Dermis microvascular lymphatic vessel endothelial cell (primary cell): ENCODE measurements around the gene VAMP8. TPM values are rescaled to one million over a fixed set of nuclear protein-coding genes. Genes with fewer than 3 reads are reported as not detected.
"Not testable (repeated sequence)": the region's sequence is repeated elsewhere in the genome, so short reads cannot be mapped to it uniquely, and the experiment has no call there.

Experiments
- DNase-seq, 2 donors: peaks; one replicate each; pipeline versions ENCODE4 v3.0.0 to v3.0.0-alpha.2; 2010; ENCODE audit warnings: low read depth in 2 of 2
- total RNA-seq: library from RNA; depleted of rRNA; stranded (reverse); fragments of >200 nt; gene quantifications from 2 replicates; pipeline ENCODE4 v1.2.1, GENCODE V29; 2014

Gene VAMP8
- 2.8 and 5.9 TPM in 2 replicates for total RNA-seq

DNA sequence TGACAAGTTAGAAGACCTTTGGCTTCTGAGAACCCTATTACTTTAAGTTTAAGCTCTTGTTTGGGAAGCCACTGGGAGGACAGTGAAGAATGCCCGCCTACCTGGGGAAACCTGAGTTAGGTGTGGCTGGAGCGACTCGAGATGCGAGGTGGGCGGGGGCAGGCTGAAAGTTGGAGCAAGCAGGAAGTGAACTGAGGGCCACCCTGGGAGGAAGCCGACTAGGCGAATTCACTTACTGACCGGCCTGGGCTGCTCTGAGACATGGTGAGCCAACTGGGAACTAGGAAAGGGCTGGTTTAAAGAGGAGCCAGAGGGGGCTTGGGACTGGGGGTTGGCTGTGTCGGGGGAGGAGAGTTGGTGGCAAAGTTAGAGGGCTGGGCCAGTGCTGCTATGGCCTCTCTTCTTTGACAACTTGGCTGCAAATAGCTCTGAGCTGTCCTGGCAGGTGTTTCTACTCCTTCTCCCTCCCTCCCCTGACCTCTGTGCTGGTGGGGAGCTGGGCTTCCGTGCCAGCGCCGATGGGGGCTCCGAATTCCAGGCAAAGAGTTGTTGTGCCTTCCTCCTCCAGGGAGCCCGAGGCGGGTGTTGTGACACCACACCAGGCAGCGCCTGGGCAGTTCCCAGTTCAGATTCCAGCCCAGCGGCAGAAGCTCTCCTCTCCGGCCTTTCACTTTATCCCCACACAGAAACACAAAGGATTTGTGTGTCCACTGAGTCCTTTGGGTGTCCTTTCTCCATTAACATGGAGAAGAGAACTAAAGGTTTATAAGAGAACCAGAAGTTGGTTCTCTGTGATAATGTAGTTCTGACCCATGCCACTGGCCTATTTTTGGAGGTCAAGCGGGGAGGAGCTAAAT is at the start of gene VAMP8:
Gene VAMP8, plus strand, starts transcription at position 201 of the 857 bp plus-strand sequence. Its CDS starts 61 bp downstream, at position 262.
- no peak for DNase-seq

- no peak for DNase-seq
Observed at GRCh38 chr2:85527787-85528186, 49.6 kb upstream of the VAMP8 start.

DNA sequence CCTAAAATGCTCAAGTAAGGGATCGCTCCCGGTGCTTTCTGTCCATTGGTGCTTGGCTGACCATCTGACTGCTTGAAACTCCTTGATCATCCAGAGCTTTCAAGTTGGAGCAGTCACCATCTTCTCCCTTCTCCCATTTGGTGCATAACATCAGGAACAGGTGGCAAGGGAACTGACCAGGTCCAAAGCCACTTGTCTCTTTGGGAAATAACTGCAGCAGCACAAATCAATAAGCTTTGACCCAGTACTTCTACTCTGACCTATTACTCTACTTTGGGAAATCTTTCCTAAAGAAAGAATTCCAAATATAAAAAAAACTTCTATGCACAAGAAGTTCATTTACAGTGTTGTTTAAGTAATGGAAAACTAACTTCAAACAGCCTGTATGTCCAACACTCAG is 49.0 kb upstream of the VAMP8 start:
- DNase-seq: no peak

DNA sequence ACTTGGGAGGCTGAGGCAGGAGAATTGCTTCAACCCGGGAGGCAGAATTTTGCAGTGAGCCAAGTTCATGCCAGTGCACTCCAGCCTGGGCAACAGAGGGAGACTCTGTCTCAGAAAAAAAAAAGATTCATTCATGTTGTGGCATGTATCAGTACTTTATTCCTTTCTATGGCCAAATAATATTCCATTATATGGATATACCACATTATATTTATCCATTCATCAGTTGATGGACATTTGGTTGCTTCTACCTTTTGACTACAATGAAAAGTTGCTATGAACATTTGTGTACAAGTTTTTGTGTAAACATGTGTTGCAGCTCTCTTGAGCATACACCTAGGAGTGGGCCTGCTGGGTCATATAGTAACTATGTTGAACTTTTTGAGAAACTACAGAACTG is 47.6 kb upstream of the VAMP8 start:
- DNase-seq: no peak

DNA sequence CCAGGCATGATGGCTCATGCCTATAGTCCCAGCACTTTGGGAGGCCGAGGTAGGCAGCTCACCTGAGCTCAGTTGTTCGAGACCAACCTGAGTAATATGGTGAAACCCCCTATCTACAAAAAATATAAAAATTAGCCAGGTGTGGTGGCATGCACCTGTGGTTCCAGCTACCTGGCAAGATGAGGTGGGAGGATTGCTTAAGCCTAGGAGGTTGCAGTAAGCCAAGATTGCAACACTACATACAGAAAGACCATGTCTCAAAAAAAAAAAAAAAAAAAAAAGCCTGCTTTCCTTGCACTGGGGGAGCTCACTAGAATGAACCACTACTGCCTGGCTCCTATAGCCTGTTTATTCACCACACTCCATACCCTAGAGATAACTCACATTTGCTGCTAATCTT is 45.8 kb upstream of the VAMP8 start:
- no peak for DNase-seq

- DNase-seq: no peak
Observed at GRCh38 chr2:85534099-85534498, 43.3 kb upstream of the VAMP8 start.

- no peak for DNase-seq
Observed at GRCh38 chr2:85534881-85535280, 42.5 kb upstream of the VAMP8 start.

DNA sequence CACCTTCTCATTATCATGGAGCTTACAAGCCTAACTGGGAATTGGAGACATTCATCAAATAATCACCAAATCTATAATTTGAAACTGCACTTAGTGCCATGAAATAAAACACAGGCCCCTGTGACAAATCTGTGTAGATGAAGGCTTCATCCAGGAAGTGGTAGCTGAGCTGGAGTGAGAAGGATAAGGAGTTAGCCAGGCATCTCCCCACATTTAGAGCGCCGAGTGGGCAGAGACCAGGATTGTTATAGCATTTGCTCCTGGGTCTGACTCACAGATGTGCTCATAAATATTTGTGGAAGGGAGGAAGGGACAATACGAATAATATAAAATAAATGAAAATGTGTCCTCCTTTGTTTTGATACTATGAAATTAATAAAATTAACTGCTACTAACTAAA is 40.9 kb upstream of the VAMP8 start:
- DNase-seq: no peak

DNA sequence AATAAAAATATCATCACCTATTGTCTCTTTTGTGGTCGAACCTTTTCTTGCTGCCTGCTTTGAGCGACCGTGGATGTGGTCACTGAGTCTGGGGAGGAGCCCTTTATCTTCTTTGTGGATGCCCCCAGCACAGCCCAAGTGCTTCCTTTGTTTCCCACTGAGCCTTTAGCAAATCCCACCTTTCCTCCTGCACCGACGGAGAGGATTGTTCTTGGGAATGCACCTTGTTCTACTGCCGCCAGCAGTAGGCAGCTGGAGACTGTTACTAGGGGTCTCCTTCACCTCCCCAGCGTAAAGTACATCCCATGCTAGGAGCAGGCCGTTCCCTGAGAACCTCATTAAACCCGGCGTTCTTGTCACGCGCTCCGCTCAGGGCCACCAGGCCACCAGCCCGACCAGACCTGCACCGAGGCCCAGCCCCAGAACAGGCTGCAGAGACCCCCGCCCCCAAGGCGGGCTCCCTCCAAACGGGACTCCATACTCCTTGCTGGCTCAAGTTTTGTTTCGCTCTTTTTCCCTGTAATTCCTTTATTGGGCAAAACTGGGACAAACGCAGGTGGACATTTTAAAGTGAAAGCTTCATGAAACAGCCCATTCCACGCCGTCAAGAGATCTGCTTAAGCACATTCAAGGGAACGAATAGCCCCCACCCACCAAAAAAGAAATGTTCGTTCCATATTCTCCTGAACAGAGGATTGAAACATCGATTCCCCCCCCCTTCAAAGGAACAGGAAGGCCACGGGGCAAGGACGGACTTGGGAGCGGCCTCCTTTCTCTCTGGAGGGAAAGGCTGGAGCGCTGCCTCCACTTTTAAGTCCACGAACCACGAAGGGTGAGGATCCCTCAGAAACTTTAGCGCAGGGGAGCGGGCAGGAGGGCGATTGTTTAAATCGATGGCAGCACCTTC is 39.5 kb upstream of the VAMP8 start:
- peak in 1 of 2 donors; percentile 56 for DNase-seq

DNA sequence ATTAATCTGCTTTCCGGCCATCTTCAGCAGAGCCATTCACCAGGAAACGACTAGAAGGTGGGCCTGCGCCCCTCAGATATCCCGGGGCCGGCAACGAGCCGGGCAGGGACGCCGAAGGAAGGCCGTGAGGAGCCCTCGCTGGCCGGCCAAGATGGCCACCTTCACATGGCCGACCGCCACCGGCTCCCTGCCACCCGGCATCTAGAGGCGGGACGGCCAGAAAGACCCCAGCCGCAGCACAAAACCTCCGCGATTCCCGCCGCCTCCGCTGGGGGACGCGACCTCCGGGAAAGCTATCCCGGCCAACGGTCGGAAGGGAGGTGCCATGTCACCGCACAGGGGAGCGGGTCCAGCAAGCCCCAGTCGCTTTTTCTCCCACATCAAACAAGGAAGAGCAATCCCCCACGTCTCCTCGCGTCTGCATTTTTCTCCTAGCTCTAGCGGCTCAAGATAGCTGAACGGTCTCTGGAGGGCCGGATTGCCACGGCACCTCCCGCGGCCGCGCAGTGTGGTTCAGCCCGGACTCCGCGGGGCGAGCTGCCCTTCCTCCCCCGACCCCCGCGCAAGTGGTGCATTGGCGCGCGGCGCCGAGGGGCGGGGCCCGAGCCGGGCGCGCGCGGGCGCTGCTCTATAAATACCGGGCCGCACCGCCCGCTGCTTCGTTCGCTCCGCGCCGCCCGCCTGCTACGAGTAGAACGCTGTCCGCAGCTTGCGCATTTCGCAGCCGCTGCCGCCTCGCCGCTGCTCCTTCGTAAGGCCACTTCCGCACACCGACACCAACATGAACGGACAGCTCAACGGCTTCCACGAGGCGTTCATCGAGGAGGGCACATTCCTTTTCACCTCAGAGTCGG is 38.7 kb upstream of the VAMP8 start, which contains the start of gene MAT2A:
Gene MAT2A, plus strand, starts transcription at position 662 of the 854 bp plus-strand sequence. Its CDS starts 120 bp downstream, at position 782.
- peak; percentile 88 to 94 for DNase-seq

DNA sequence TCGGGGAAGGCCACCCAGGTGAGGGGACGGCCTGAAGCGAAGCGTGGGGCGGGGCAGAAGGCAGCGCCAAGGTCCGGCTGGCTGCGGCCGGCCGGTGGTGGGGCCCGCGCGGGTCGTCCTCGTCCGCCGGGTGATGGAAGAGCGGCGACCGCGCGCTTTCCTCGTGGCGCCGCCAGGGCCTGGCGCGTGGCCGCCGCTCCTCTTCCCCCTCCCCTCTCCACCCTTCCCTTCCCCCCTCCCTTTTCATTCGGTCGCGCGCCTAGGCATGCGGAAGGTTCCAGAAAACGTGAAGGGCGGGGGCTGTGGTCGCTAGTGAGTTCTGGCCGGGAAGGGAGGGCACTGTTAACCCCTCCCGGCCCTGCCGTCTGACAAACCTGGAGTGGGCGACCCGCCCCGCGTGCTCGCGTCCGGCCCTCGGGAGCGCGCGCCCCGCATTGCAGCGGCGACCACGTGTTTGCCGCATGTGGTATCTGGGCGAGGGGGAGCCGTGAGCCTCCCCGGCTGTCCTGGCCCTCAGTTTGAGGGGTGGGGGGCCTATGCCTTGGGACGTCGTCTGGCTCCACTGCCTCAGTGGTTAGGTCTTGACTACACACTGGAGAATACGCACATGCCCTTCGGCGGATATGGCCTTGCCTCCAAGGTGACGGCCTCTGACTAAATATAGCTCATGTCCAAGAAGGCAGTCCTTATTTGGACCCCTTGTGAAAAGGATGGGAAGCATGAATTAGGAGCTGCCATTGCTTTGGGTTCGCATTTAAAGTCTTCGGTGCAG is 37.8 kb upstream of the VAMP8 start:
- DNase-seq: peak; percentile 45 to 71

- DNase-seq: peak in 1 of 2 donors; percentile 29
Observed at GRCh38 chr2:85540133-85540648, 37.2 kb upstream of the VAMP8 start.

- DNase-seq: no peak
Observed at GRCh38 chr2:85541262-85541661, 36.1 kb upstream of the VAMP8 start.

- DNase-seq: no peak
Observed at GRCh38 chr2:85541753-85542457, 35.5 kb upstream of the VAMP8 start.

GRCh38 chr2:85542777-85543176 is 34.6 kb upstream of the VAMP8 start:
- DNase-seq: no peak

DNA sequence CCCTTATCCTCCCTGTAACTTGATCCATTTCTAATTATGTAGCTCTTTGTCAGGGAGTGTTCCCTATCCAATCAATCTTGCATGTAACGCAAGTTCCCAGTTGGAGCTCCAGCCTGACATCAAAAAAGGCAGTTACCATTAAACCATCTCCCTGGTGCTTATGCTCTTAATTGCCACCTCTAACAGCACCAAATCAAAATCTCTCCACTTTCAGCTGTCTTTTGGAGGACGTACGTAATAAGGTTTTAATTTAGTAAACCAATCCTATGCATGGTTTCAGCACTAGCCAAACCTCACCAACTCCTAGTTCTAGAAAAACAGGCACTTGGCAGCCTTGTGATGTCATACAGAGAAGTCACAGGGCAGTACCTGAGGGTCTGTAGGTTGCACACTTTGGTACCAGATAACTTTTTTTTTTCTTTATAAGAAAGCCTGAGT is 33.1 kb upstream of the VAMP8 start:
- DNase-seq: not testable (repeated sequence)

DNA sequence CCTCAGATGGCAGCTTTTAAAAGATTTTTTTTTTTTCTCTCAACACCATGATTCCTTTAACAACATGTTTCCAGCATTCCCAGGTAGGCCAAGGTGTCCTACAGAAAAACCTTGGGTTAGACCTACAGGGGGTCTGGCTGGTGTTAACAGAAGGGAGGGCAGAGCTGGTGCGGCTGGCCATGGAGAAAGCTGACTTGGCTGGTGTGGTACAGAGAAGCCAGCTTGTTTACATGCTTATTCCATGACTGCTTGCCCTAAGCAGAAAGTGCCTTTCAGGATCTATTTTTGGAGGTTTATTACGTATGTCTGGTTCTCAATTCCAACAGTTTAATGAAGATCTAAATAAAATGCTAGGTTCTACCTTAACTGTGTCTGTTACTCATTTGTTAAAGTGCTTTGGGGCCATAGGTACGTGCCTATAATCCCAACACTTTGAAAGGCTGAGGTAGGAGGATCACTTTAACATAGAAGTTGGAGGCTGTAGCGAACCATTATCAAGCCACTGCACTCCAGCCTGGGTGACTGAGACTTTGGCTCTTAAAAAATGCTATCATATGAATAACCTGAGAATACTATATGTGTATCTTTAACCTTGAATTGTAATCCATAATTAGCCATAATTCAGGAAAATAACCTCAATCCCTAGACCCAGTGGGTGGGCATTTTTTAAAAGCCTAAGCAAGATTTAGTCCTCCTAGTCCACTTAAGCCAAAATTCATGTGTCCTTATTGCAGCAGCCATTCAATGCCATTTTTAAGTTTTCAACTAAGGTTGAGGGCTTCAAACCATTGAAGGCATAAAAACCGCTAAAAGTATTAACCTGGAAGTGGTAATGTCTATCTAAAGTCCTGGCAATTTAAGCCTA is 32.2 kb upstream of the VAMP8 start:
- not testable (repeated sequence) for DNase-seq

DNA sequence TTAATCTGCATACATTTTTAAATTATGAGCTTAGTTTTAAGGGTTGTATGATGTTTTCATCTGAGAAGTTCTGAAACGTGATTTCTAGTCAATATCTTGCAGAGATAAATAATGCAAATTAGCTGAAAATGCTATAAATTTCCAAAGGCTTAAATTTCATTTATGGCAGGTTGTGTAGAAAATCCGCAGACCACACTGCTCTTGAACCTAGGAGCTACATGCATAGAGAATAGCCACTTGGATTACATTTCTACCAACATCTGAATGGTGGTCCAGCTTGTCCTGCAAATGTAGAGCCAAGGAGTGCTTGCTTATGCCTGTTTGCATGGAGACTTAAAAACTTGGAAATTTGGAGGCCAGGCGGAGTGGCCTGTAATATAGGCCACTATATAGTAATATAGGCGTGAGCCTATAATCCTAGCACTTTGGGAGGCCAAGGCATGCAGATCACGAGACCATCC is 31.6 kb upstream of the VAMP8 start:
- no peak for DNase-seq
